ENCODE measurements around the gene USP16. TPM values are rescaled to one million over a fixed set of nuclear protein-coding genes. Genes with fewer than 3 reads are reported as not detected.

The USP16 gene
- total and polyA plus RNA-seq, 2 of the 13 experiments (the other 11 are each of a cell fraction or from before 2014, with no cell fraction given) = 16.5 to 46.9 TPM

- TF ChIP-seq, protein P1, sequence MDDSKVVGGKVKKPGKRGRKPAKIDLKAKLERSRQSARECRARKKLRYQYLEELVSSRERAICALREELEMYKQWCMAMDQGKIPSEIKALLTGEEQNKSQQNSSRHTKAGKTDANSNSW (CRISPR knock-in tag; IDR thresholded peaks at IDR 0.05; ENCODE audit: borderline replicate concordance) = no peak; the same call in none of the 2 replicates
- TF ChIP-seq ZNF614 (CRISPR knock-in tag; IDR thresholded peaks at IDR 0.05; ENCODE audit: borderline replicate concordance) (peak; percentile 80; the same call in 1 of the 2 replicates), PHF21A (CRISPR knock-in tag; IDR thresholded peaks at IDR 0.05) (peak; percentile 73), CBX2 (IDR thresholded peaks at IDR 0.05; ENCODE audit: low read depth, low read length) (no peak), CBX2 (CRISPR knock-in tag; IDR thresholded peaks at IDR 0.05; ENCODE audit: low read depth) (no peak), ETV6 (CRISPR knock-in tag; conservative IDR thresholded peaks at IDR 0.05) (no peak), ETV5 (CRISPR knock-in tag; IDR thresholded peaks at IDR 0.05; ENCODE audit: borderline replicate concordance) (peak; percentile 43; the same call in 1 of the 2 replicates), NFE2L1 (CRISPR knock-in tag; IDR thresholded peaks at IDR 0.05; ENCODE audit: borderline replicate concordance) (no peak), ZNF407 (CRISPR knock-in tag; IDR thresholded peaks at IDR 0.05; ENCODE audit: not compliant biosample characterization) (peak; percentile 64), SIN3B (IDR thresholded peaks at IDR 0.05; ENCODE audit: low read length) (0 out of 2 replicates have a peak, but pooled peaks have one; percentile 55), GPN1 (CRISPR knock-in tag; IDR thresholded peaks at IDR 0.05; ENCODE audit: borderline replicate concordance) (no peak; the same call in 1 of the 2 replicates), ZNF530 (CRISPR knock-in tag; IDR thresholded peaks at IDR 0.05; ENCODE audit: low read depth) (no peak), RARA (CRISPR knock-in tag; IDR thresholded peaks at IDR 0.05) (peak; percentile 45), THRA (CRISPR knock-in tag; IDR thresholded peaks at IDR 0.05; ENCODE audit: borderline replicate concordance) (peak; percentile 35; the same call in 1 of the 2 replicates), CREB1 (IDR thresholded peaks at IDR 0.05) (peak; percentile 81), CREB1 (CRISPR knock-in tag; IDR thresholded peaks at IDR 0.05) (peak; percentile 74)
- TF ChIP-seq, protein P2, sequence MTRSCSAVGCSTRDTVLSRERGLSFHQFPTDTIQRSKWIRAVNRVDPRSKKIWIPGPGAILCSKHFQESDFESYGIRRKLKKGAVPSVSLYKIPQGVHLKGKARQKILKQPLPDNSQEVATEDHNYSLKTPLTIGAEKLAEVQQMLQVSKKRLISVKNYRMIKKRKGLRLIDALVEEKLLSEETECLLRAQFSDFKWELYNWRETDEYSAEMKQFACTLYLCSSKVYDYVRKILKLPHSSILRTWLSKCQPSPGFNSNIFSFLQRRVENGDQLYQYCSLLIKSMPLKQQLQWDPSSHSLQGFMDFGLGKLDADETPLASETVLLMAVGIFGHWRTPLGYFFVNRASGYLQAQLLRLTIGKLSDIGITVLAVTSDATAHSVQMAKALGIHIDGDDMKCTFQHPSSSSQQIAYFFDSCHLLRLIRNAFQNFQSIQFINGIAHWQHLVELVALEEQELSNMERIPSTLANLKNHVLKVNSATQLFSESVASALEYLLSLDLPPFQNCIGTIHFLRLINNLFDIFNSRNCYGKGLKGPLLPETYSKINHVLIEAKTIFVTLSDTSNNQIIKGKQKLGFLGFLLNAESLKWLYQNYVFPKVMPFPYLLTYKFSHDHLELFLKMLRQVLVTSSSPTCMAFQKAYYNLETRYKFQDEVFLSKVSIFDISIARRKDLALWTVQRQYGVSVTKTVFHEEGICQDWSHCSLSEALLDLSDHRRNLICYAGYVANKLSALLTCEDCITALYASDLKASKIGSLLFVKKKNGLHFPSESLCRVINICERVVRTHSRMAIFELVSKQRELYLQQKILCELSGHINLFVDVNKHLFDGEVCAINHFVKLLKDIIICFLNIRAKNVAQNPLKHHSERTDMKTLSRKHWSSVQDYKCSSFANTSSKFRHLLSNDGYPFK (CRISPR knock-in tag; IDR thresholded peaks at IDR 0.05; ENCODE audit: borderline replicate concordance) = peak; percentile 75; the same call in 1 of the 2 replicates
These were observed 21.9 kb upstream of the USP16 start (continued) for GRCh38 chr21:29002442-29003144.

Data from HepG2 (cell line).